Testis (tissue), 3 donors: Measurements from ENCODE around the gene HSF4. TPM values are rescaled to one million over a fixed set of nuclear protein-coding genes. Genes with fewer than 3 reads are reported as not detected.

Experiments
- DNase-seq: peaks from one replicate; pipeline ENCODE4 v3.0.0-alpha.2; 2019
- H3K27ac ChIP-seq, 2 donors: fragments of 200-600 bp; sonication (generic); one replicate each; pipeline ENCODE4 v1.5.1; 2019
- H3K27me3 ChIP-seq: fragments of 200-600 bp; sonication (generic); one replicate; pipeline ENCODE4 v1.5.1; 2019
- H3K36me3 ChIP-seq: fragments of 200-600 bp; sonication (generic); one replicate; pipeline ENCODE4 v1.5.1; 2017; ENCODE audit warnings: low read depth; ENCODE audit errors: missing control alignments
- H3K4me1 ChIP-seq: fragments of 200-600 bp; sonication (generic); one replicate; pipeline ENCODE4 v1.5.1; 2019
- H3K4me3 ChIP-seq, 2 donors: fragments of 200-600 bp; sonication (generic); one replicate each; pipeline ENCODE4 v1.5.1; 2017 to 2019
- H3K9me3 ChIP-seq: fragments of 200-600 bp; sonication (generic); one replicate; pipeline ENCODE4 v1.5.1; 2017
- POLR2A ChIP-seq: fragments of 450-650 bp; IDR thresholded peaks from one replicate; pipeline ENCODE4 v1.6.1; 2017; ENCODE audit warnings: antibody characterized with exemption, mild to moderate bottlenecking, moderate library complexity
- WGBS, 2 donors: methylation state at CpG; one replicate each; pipeline ENCODE4 v1.1.5; 2018; 5-methylcytosine and 5-hydroxymethylcytosine counted together
- intact Hi-C: fragments of 100-400 bp; cut with DNase I; formaldehyde crosslinking; loops from one replicate; pipeline ENCODE4 v1.15.1; 2023; ENCODE audit warnings: low total_unique reads
- polyA plus RNA-seq: library from polyadenylated mRNA; stranded (reverse); fragments of 350-450 nt; fragmentation: Illumina TruSeq; extraction: RNeasy Lipid Tissue Mini Kit (QIAGEN cat#74804); gene quantifications from one replicate; pipeline ENCODE4 v1.2.3, GENCODE V29; 2014; ENCODE audit warnings: low read depth, low replicate concordance; ENCODE audit not compliant: insufficient read depth
- total RNA-seq, 2 donors: library from RNA; depleted of rRNA; stranded (reverse); fragments of >200 nt; gene quantifications; one replicate each; pipeline ENCODE4 v1.2.3, GENCODE V29; 2016
- TF ChIP-seq, protein P1 (sequence below), 3 experiments: fragments of 450-650 bp in 2 of 3; fragments of 200-600 bp in 1 of 3; sonication (generic) in 1 of 3; IDR thresholded peaks; one replicate each; pipeline ENCODE4 v1.5.1; 2016 to 2019; ENCODE audit warnings: antibody characterized with exemption in 3 of 3, mild to moderate bottlenecking in 2 of 3, moderate library complexity in 1 of 3

Gene HSF4
- total and polyA plus RNA-seq, 3 donors from 2014 or later: 20.2 to 78.3 (median 63.4) TPM

DNA sequence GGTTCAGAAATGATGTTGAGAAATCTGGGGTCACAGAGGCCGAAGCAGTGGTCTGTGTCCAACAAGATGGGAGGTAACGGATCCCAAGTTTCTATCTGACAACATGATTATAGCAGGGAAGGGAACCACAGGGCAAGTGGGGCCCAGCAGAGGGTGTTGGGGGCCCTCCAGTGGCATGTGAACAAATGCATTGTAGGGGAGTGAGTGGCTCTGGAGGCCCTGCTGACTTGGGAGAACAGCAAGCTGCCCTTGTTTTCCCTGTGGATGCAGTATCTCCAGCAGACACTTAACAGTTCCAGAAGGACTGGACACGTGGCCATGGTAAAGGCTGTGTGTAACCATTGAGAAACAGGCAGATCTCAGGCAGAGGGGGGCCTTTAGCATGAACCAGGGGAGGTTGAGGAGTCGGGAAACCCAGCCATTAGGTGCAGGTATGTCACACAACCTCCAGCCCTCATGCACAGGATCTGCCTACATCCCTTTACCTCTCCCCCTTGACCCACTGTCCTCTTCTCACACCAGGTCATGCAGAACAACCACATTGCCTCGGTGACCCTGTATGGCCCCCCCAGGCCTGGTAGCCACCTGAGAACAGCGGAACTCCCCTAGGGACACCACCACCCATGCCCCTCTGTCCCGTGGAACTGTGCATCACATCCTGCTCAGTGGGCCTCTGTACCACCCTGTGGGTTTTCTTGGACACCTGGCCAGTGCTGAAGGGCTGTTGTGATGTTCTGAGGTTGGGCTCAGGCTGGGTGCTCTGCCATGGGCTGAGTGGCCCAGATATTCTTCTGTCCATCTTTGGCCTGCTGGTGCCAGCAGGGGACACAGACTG is 17.8 kb upstream of the HSF4 start:
- 71 to 76% methylated on average over 7 of the region's 7 CpGs for WGBS, 2 donors
- intact Hi-C loops: no loop called here
- peaks cover 5% of the 10 kb centered on the region for H3K4me1 ChIP-seq
- H3K27ac ChIP-seq: no peak overlapping the region
- H3K4me3 ChIP-seq: no peak overlapping the region
- TF ChIP-seq POLR2A: no peak
- TF ChIP-seq, protein P1, sequence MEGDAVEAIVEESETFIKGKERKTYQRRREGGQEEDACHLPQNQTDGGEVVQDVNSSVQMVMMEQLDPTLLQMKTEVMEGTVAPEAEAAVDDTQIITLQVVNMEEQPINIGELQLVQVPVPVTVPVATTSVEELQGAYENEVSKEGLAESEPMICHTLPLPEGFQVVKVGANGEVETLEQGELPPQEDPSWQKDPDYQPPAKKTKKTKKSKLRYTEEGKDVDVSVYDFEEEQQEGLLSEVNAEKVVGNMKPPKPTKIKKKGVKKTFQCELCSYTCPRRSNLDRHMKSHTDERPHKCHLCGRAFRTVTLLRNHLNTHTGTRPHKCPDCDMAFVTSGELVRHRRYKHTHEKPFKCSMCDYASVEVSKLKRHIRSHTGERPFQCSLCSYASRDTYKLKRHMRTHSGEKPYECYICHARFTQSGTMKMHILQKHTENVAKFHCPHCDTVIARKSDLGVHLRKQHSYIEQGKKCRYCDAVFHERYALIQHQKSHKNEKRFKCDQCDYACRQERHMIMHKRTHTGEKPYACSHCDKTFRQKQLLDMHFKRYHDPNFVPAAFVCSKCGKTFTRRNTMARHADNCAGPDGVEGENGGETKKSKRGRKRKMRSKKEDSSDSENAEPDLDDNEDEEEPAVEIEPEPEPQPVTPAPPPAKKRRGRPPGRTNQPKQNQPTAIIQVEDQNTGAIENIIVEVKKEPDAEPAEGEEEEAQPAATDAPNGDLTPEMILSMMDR (IDR thresholded peaks at IDR 0.05): no peak
- no peaks in the 10 kb centered on the region for H3K27me3 ChIP-seq
- no peak for DNase-seq
- H3K9me3 ChIP-seq: no peaks in the 10 kb centered on the region
- H3K36me3 ChIP-seq: no peaks in the 10 kb centered on the region

DNA sequence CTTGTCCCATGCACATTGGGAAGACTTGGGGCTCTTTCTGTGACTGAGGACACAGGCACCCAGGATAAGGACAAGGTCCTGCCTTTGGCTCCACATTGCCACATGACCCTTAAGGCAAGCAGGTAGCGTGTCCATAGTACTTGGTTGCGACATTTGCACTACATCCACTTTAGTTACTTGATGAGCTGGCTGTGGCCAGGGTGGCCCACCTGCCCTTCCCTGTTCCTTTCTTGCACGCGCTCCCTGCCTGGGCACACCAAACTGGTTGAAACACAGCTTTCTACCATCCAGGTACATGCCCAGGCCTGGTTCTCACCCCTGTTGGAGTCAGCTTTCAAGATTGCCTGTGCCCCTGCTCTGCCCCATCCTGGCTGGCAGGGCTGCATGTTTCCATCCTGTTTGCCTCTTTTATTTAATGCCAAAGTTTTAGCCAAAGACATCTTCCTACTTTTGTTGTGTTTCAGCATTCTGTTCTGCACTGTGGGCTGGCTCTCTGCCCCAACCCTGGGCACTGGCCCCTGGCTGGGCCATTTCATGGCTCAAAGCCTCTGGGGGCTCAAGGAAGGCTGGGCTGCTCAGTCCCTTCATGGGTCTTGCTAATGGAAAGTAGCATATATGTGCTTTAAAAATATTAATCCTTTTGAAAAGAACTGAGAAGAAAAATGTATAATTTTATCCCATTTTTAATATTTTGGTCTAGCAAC is 17.0 kb upstream of the HSF4 start:
- no peak for TF ChIP-seq POLR2A
- TF ChIP-seq, protein P1 (IDR thresholded peaks at IDR 0.05): no peak
- 95 to 100% methylated on average over 4 of the region's 4 CpGs for WGBS, 2 donors
- no peak for DNase-seq
- H3K9me3 ChIP-seq: no peaks in the 10 kb centered on the region
- H3K27ac ChIP-seq: no peak overlapping the region
- H3K27me3 ChIP-seq: no peaks in the 10 kb centered on the region
- no peaks in the 10 kb centered on the region for H3K36me3 ChIP-seq
- H3K4me1 ChIP-seq: peaks cover 5% of the 10 kb centered on the region
- intact Hi-C loops: no loop called here
- no peak overlapping the region for H3K4me3 ChIP-seq

DNA sequence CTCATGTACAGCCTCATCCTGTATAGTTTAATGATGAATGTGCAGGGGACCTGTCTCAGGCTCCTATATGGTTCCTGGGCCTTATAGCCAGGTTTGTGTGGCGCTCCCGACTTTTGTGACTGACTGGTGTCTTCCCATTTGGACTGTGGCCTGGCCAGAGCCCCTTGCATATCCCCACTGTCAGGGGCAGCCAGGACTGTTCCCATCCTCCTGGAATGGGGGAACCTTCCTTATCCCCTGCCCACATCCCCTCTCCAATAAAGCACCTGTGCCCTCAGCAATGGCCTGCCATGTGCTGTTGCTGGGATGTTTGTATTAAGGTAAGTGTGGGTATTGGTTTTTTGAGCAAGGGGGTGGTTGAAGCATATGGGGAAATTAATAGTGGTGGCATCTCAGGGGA is 16.3 kb upstream of the HSF4 start:
- intact Hi-C loops: no loop called here
- Histone ChIP-seq H3K36me3 (no peaks in the 10 kb centered on the region), H3K4me1 (peaks cover 5% of the 10 kb centered on the region), H3K27me3 (no peaks in the 10 kb centered on the region), H3K27ac (no peak overlapping the region), H3K4me3 (no peak overlapping the region), H3K9me3 (no peaks in the 10 kb centered on the region)
- 82 to 96% methylated on average over 2 of the region's 2 CpGs for WGBS, 2 donors
- TF ChIP-seq POLR2A: no peak
- TF ChIP-seq, protein P1 (IDR thresholded peaks at IDR 0.05): no peak
- DNase-seq: no peak

DNA sequence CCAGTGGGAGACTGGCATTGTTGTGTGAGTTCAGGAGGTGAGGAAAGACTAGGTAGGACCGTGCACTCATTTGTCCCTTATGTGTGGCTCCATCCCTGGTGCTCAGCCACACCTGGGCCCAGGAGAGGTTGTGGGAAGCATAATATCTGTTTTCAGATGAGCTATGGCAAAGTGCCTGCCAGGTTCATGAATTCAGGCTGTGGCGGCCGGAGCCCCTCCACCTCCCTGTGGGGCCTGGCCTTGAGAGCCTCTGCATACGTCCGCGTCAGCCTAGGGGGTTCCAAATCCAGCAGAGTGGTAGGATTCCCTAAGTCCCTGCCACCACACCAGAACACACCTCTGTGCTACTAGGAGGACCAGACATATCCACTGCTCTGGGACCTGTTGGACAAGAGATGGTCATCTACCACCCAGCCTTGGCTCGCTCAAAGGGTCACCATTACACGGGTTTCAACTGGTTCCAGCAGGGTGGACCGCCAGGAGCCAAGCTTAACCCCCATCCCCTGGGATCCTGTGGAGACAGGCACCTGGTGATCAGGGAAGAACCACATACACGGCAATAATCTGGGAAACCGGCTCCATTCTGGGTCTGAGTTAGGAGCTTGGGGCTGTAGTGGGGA is 15.8 kb upstream of the HSF4 start:
- H3K27me3 ChIP-seq: no peaks in the 10 kb centered on the region
- intact Hi-C loops: no loop called here
- no peaks in the 10 kb centered on the region for H3K9me3 ChIP-seq
- no peak for TF ChIP-seq POLR2A
- TF ChIP-seq, protein P1 (IDR thresholded peaks at IDR 0.05): no peak
- H3K36me3 ChIP-seq: no peaks in the 10 kb centered on the region
- 46 to 48% methylated on average over 7 to 11 of the region's 11 CpGs for WGBS, 2 donors
- no peak overlapping the region for H3K27ac ChIP-seq
- H3K4me1 ChIP-seq: peaks cover 5% of the 10 kb centered on the region
- peak overlapping the region in 1 of 2 donors; percentile 63 for H3K4me3 ChIP-seq
- DNase-seq: no peak
